ENCODE data around the gene CUL9.

CUL9 gene

GRCh38 chr6:43178951-43179830 is 2.8 kb upstream of the CUL9 start:
- TF ChIP-seq POLR2A (IDR thresholded peaks at IDR 0.05; ENCODE audit: low read length) (no peak), GATA1 (IDR thresholded peaks at IDR 0.05; ENCODE audit: low read depth, low read length) (no peak)
- no peak for DNase-seq

GRCh38 chr6:43180058-43180457 is 1.9 kb upstream of the CUL9 start:
- TF ChIP-seq POLR2A (IDR thresholded peaks at IDR 0.05; ENCODE audit: low read length) (no peak), GATA1 (IDR thresholded peaks at IDR 0.05; ENCODE audit: low read depth, low read length) (no peak)
- DNase-seq: no peak

- DNase-seq: peak in 1 of 2 experiments; percentile 17
- TF ChIP-seq GATA1 (IDR thresholded peaks at IDR 0.05; ENCODE audit: low read depth, low read length) (no peak), POLR2A (IDR thresholded peaks at IDR 0.05; ENCODE audit: low read length) (no peak)
Observed at GRCh38 chr6:43180985-43181384, 1.0 kb upstream of the CUL9 start.

GRCh38 chr6:43181621-43181941 is 415 bp upstream of the CUL9 start:
- DNase-seq: no peak
- TF ChIP-seq GATA1 (IDR thresholded peaks at IDR 0.05; ENCODE audit: low read depth, low read length): no peak
- no peak for TF ChIP-seq POLR2A (IDR thresholded peaks at IDR 0.05; ENCODE audit: low read length)

- DNase-seq: peak; percentile 37 to 43
- no peak for TF ChIP-seq POLR2A (IDR thresholded peaks at IDR 0.05; ENCODE audit: low read length)
- TF ChIP-seq GATA1 (IDR thresholded peaks at IDR 0.05; ENCODE audit: low read depth, low read length): no peak
Observed at GRCh38 chr6:43183441-43183840, 1.4 kb downstream of the CUL9 start.

GRCh38 chr6:43184268-43184985 is 2.4 kb downstream of the CUL9 start:
- TF ChIP-seq GATA1 (IDR thresholded peaks at IDR 0.05; ENCODE audit: low read depth, low read length): no peak
- no peak for TF ChIP-seq POLR2A (IDR thresholded peaks at IDR 0.05; ENCODE audit: low read length)
- DNase-seq: no peak

GRCh38 chr6:43185391-43185985 is 3.5 kb downstream of the CUL9 start:
- no peak for TF ChIP-seq POLR2A (IDR thresholded peaks at IDR 0.05; ENCODE audit: low read length)
- TF ChIP-seq GATA1 (IDR thresholded peaks at IDR 0.05; ENCODE audit: low read depth, low read length): no peak
- no peak for DNase-seq

GRCh38 chr6:43186019-43186418 is 4.0 kb downstream of the CUL9 start:
- no peak for DNase-seq
- TF ChIP-seq POLR2A (IDR thresholded peaks at IDR 0.05; ENCODE audit: low read length): no peak
- TF ChIP-seq GATA1 (IDR thresholded peaks at IDR 0.05; ENCODE audit: low read depth, low read length): no peak

- DNase-seq: no peak
- TF ChIP-seq GATA1 (IDR thresholded peaks at IDR 0.05; ENCODE audit: low read depth, low read length) (no peak), POLR2A (IDR thresholded peaks at IDR 0.05; ENCODE audit: low read length) (no peak)
Observed at GRCh38 chr6:43186706-43187105, 4.7 kb downstream of the CUL9 start.

GRCh38 chr6:43187821-43188220 is 5.8 kb downstream of the CUL9 start:
- no peak for TF ChIP-seq GATA1 (IDR thresholded peaks at IDR 0.05; ENCODE audit: low read depth, low read length)
- no peak for TF ChIP-seq POLR2A (IDR thresholded peaks at IDR 0.05; ENCODE audit: low read length)
- no peak for DNase-seq

- TF ChIP-seq GATA1 (IDR thresholded peaks at IDR 0.05; ENCODE audit: low read depth, low read length) (no peak), POLR2A (IDR thresholded peaks at IDR 0.05; ENCODE audit: low read length) (no peak)
- DNase-seq: no peak
Observed at GRCh38 chr6:43188426-43188825, 6.4 kb downstream of the CUL9 start.

GRCh38 chr6:43189776-43190304 is 7.8 kb downstream of the CUL9 start:
- TF ChIP-seq POLR2A (IDR thresholded peaks at IDR 0.05; ENCODE audit: low read length): no peak
- no peak for TF ChIP-seq GATA1 (IDR thresholded peaks at IDR 0.05; ENCODE audit: low read depth, low read length)

GRCh38 chr6:43192911-43193310 is 10.9 kb downstream of the CUL9 start:
- TF ChIP-seq POLR2A (IDR thresholded peaks at IDR 0.05; ENCODE audit: low read length): no peak
- no peak for TF ChIP-seq GATA1 (IDR thresholded peaks at IDR 0.05; ENCODE audit: low read depth, low read length)
- no peak for DNase-seq

More at GRCh38 chr6:43189776-43190304, 7.8 kb downstream of the CUL9 start:
- peak; percentile 39 to 70 for DNase-seq

- DNase-seq: no peak
- TF ChIP-seq POLR2A (IDR thresholded peaks at IDR 0.05; ENCODE audit: low read length): no peak
- no peak for TF ChIP-seq GATA1 (IDR thresholded peaks at IDR 0.05; ENCODE audit: low read depth, low read length)
Observed at GRCh38 chr6:43193929-43194328, 11.9 kb downstream of the CUL9 start.

Data from erythroblast (primary cell).